CD4-positive, CD25-positive, alpha-beta regulatory T cell (primary cell): ENCODE results near the gene PLAGL1. TPM values are rescaled to one million over a fixed set of nuclear protein-coding genes. Genes with fewer than 3 reads are reported as not detected.

Experiments
- ATAC-seq, 2 donors: fragments of 150-1000 bp; cut with Tn5 transposase; one replicate each; pipeline ENCODE4 v1.10.0; 2021; ENCODE audit warnings: low read depth in 2 of 2, moderate number of reproducible peaks in 2 of 2, moderate library complexity in 1 of 2
- DNase-seq, 3 donors: peaks; one replicate each; pipeline versions ENCODE4 v3.0.0 to v3.0.0-alpha.2; 2012 to 2022; ENCODE audit warnings: mixed read lengths in 1 of 3
- H3K27ac ChIP-seq: one replicate; pipeline ENCODE4 v1.7.0; 2013; ENCODE audit warnings: mild to moderate bottlenecking, low read length; ENCODE audit not compliant: insufficient read depth, poor library complexity, severe bottlenecking
- H3K27me3 ChIP-seq: one replicate; pipeline ENCODE4 v1.7.0; 2013; ENCODE audit warnings: low read length; ENCODE audit not compliant: control insufficient read depth, insufficient read depth
- H3K36me3 ChIP-seq: one replicate; pipeline ENCODE4 v1.7.0; 2013; ENCODE audit warnings: mild to moderate bottlenecking, low read length, moderate library complexity; ENCODE audit not compliant: control insufficient read depth, insufficient read depth
- H3K4me1 ChIP-seq: 2 replicates; pipeline ENCODE4 v1.7.0; 2013; ENCODE audit warnings: mild to moderate bottlenecking, low read length; ENCODE audit not compliant: insufficient read depth, control insufficient read depth, poor library complexity, severe bottlenecking
- H3K4me3 ChIP-seq: one replicate; pipeline ENCODE4 v1.7.0; 2013; ENCODE audit warnings: low read depth, mild to moderate bottlenecking, low read length, moderate library complexity
- H3K9me3 ChIP-seq, 2 experiments: 1 replicate in 1 of 2; 2 replicates in 1 of 2; pipeline ENCODE4 v1.7.0; 2013; ENCODE audit warnings: low read length in 2 of 2, mild to moderate bottlenecking in 1 of 2, moderate library complexity in 1 of 2; ENCODE audit not compliant: control insufficient read depth in 2 of 2
- H3K27ac Mint-ChIP-seq, 3 donors: one replicate each; pipeline ENCODE4 v1.8.0; 2020 to 2022; ENCODE audit warnings: mild to moderate bottlenecking in 3 of 3, mixed read lengths in 3 of 3, moderate library complexity in 2 of 3
- H3K27me3 Mint-ChIP-seq: one replicate; pipeline ENCODE4 v1.8.0; 2022; ENCODE audit warnings: mild to moderate bottlenecking, mixed read lengths
- H3K36me3 Mint-ChIP-seq: one replicate; pipeline ENCODE4 v1.8.0; 2020; ENCODE audit warnings: mixed read lengths
- H3K4me1 Mint-ChIP-seq, 4 donors: one replicate each; pipeline ENCODE4 v1.8.0; 2020 to 2022; ENCODE audit warnings: mixed read lengths in 4 of 4, mild to moderate bottlenecking in 1 of 4
- H3K4me3 Mint-ChIP-seq, 4 donors: one replicate each; pipeline ENCODE4 v1.8.0; 2020 to 2022; ENCODE audit warnings: mild to moderate bottlenecking in 4 of 4, mixed read lengths in 4 of 4, moderate library complexity in 3 of 4
- H3K9me3 Mint-ChIP-seq, 7 donors: one replicate each; pipeline ENCODE4 v1.8.0; 2020 to 2022; ENCODE audit warnings: mixed read lengths in 7 of 7, mild to moderate bottlenecking in 3 of 7, moderate library complexity in 2 of 7
- polyA plus RNA-seq, 4 donors: library from polyadenylated mRNA; unstranded; fragments of 300-500 nt; fragmentation: Illumina TruSeq; gene quantifications; one replicate each; pipeline ENCODE4 v1.2.3, GENCODE V29; 2021
- total RNA-seq: library from RNA; stranded (reverse); gene quantifications from one replicate; pipeline ENCODE4 v1.2.3, GENCODE V29; 2022

Gene PLAGL1
- total and polyA plus RNA-seq, 5 donors from 2014 or later = 1.4 to 4.7 (median 2.8) TPM

DNA sequence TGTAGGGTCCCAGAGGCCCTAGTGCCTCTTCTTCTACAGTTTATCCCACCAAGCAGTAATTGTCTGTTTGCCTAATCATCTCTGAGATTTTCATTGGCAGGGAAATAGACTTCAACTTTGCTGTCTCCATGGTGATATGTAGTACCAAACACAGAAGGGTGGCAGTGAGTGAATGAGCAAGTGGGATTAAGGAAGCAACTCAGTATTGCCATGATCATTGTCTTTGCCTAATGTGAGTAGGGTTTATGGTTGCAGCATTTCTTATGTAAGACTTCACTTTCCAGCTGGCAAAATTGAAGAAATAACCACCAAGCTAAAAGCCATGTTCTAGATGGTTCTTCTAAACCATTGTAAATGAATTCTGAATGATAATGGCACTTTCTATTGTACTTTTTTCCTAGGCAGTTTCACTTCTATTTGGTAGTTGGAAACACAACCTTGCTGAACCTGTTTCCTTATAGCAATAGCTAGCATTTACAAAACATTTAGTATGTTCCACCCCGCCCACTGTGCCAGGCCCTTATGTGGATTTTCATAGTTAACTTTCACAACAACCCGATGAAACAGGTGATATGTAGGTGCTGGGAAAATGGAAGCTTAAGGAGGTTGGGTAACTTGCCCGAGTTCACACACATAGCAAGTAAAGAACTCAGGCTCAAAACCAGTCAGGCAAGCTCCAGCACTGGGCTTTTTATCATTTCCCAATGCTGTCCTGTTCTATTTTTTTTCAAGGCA is 111.8 kb downstream of the PLAGL1 start:
- peaks cover 11% of the 10 kb centered on the region for H3K36me3 Mint-ChIP-seq
- no peak for DNase-seq

DNA sequence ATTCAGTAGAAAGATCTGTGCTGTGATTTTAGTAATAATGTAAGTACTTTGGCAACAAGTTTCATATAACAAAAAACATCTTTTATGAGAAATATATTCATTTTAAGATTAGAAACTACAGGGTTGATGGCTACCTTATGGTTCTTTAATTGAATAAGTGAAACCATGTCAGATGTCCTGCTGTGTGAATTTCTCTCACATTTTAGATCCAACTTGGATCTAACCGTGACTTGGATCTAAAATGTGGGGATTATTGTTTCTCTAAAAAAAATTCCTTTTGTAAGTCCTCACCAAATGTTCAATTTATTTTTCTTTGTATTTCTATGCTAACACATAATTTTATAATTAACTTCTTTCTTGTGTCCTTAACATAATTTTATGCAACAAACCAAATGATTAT is 113.4 kb downstream of the PLAGL1 start:
- Mint-ChIP-seq H3K27me3 (no peaks in the 10 kb centered on the region), H3K4me3 (no peak overlapping the region), H3K9me3 (no peaks in the 10 kb centered on the region), H3K36me3 (peaks cover 7% of the 10 kb centered on the region), H3K27ac (no peak overlapping the region), H3K4me1 (no peaks in the 10 kb centered on the region)
- ATAC-seq (no peak), DNase-seq (no peak)
- no peaks in the 10 kb centered on the region for H3K4me1 ChIP-seq
- H3K4me3 ChIP-seq = no peak overlapping the region
- no peak overlapping the region for H3K27ac ChIP-seq
- H3K36me3 ChIP-seq = no peaks in the 10 kb centered on the region
- H3K9me3 ChIP-seq = no peaks in the 10 kb centered on the region
- no peaks in the 10 kb centered on the region for H3K27me3 ChIP-seq

More for the DNA sequence above, 111.8 kb downstream of the PLAGL1 start:
- H3K27me3 ChIP-seq = no peaks in the 10 kb centered on the region
- no peaks in the 10 kb centered on the region for H3K4me1 ChIP-seq
- no peaks in the 10 kb centered on the region for H3K9me3 ChIP-seq
- H3K4me1 Mint-ChIP-seq = peaks cover 0 to 7% (median 2%) of the 10 kb centered on the region in 4 donors
- no peaks in the 10 kb centered on the region for H3K36me3 ChIP-seq
- H3K4me3 ChIP-seq = no peak overlapping the region
- no peak overlapping the region for H3K4me3 Mint-ChIP-seq
- H3K27me3 Mint-ChIP-seq = no peaks in the 10 kb centered on the region
- ATAC-seq = no peak
- H3K27ac ChIP-seq = no peak overlapping the region
- H3K9me3 Mint-ChIP-seq = no peaks in the 10 kb centered on the region
- peak overlapping the region in 1 of 3 donors; percentile 25 for H3K27ac Mint-ChIP-seq

Other genes with a start within 250 kb of the PLAGL1 start
- 24.2 TPM for gene LTV1, start 164.9 kb downstream of the PLAGL1 start, total RNA-seq
- gene LTV1, start 164.9 kb downstream of the PLAGL1 start, polyA plus RNA-seq = 10 to 100 TPM; 17.4 to 24.0 (median 18.7) TPM
- not detected for gene ZC2HC1B, start 143.8 kb downstream of the PLAGL1 start, total RNA-seq
- gene ZC2HC1B, start 143.8 kb downstream of the PLAGL1 start, polyA plus RNA-seq = not detected
- gene SF3B5, start 87.3 kb upstream of the PLAGL1 start, total RNA-seq = 127 TPM
- 100 to 1,000 TPM; 440 to 448 (median 441) TPM for gene SF3B5, start 87.3 kb upstream of the PLAGL1 start, polyA plus RNA-seq
- gene STX11, start 142.3 kb upstream of the PLAGL1 start, total RNA-seq = 30.1 TPM
- 10 to 100 TPM; 18.2 to 28.6 (median 23.1) TPM for gene STX11, start 142.3 kb upstream of the PLAGL1 start, polyA plus RNA-seq